HG03442 (cell line): ENCODE measurements around the gene AIFM1.

ENCODE experiments used
- ATAC-seq: cut with Tn5 transposase; IDR thresholded peaks from one replicate; pipeline ENCODE4 v1.9.1; 2021; ENCODE audit warnings: mild to moderate bottlenecking, moderate library complexity; ENCODE audit not compliant: unreplicated experiment

The AIFM1 gene

GRCh38 chrX:130097507-130098209, 68.0 kb downstream of the AIFM1 start:
- no peak for ATAC-seq

- ATAC-seq = no peak
These were observed 70.2 kb downstream of the AIFM1 start for GRCh38 chrX:130095249-130096030.

GRCh38 chrX:130094696-130095095, 70.9 kb downstream of the AIFM1 start:
- no peak for ATAC-seq

GRCh38 chrX:130093271-130093670, 72.4 kb downstream of the AIFM1 start:
- ATAC-seq = no peak

- ATAC-seq = peak; percentile 99
These were observed 73.6 kb downstream of the AIFM1 start for GRCh38 chrX:130091980-130092522.

- no peak for ATAC-seq
These were observed 75.3 kb downstream of the AIFM1 start for GRCh38 chrX:130090364-130090763.

GRCh38 chrX:130086447-130087206, 79.0 kb downstream of the AIFM1 start:
- ATAC-seq = peak; percentile 39

- ATAC-seq = no peak
These were observed 79.8 kb downstream of the AIFM1 start for GRCh38 chrX:130085551-130086446.

- peak; percentile 37 for ATAC-seq
These were observed 80.9 kb downstream of the AIFM1 start for GRCh38 chrX:130084631-130085237.

GRCh38 chrX:130083656-130084382, 81.8 kb downstream of the AIFM1 start:
- ATAC-seq = peak; percentile 30

GRCh38 chrX:130083107-130083490, 82.5 kb downstream of the AIFM1 start:
- no peak for ATAC-seq

GRCh38 chrX:130082244-130083106, 83.2 kb downstream of the AIFM1 start:
- peak; percentile 51 for ATAC-seq

- ATAC-seq = no peak
These were observed 84.1 kb downstream of the AIFM1 start for GRCh38 chrX:130081421-130082045.

GRCh38 chrX:130080791-130081367, 84.8 kb downstream of the AIFM1 start:
- ATAC-seq = no peak

- no peak for ATAC-seq
These were observed 85.7 kb downstream of the AIFM1 start for GRCh38 chrX:130079824-130080406.
